ENCODE measurements around the gene ABCA1. TPM values are rescaled to one million over a fixed set of nuclear protein-coding genes. Genes with fewer than 3 reads are reported as not detected.

ABCA1 gene
- total and polyA plus RNA-seq, 10 of the 15 experiments (the other 5 are each of a cell fraction or from before 2014, with no cell fraction given), result 0.01 to 0.56 (median 0.16) TPM

DNA sequence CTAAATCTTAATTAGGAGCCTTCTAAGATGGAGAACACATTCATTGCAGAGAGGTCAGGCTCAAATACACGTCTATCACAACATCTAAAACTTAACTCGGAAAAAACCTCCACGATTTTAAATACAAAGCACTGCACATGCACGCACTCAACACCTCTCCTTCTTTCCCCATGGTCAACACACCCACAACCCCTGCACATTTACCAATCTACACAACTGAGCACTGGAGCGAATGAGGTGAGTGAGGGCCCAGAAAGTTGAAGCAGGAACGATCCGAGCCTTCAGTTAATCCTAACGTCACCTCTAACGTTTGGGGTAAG is 180.8 kb downstream of the ABCA1 start:
- no peak for DNase-seq (ENCODE audit: low read depth, low spot score)
- H3K4me1 ChIP-seq (ENCODE audit: control insufficient read depth, insufficient read depth, low read length), result peaks cover 12% of the 10 kb centered on the region; the same call in 1 of the 2 replicates
- ChIA-PET CTCF (interaction anchor here (0.6 to 4.4 kb wide), 10 partner anchors 9 to 299 kb away, joined by 3 to 35 read pairs (median 4); partner anchors contain the start of gene NIPSNAP3B), RAD21 (ENCODE audit: unreplicated experiment) (interaction anchor here (0.6 to 3.5 kb wide), 9 partner anchors 12 to 670 kb away, joined by 3 to 30 read pairs (median 7); partner anchors contain the start of gene NIPSNAP3B), SMC1A (ENCODE audit: uncharacterized antibody, unreplicated experiment) (interaction anchor here (0.7 to 4.8 kb wide), 11 partner anchors 9 to 653 kb away, joined by 3 to 35 read pairs (median 6); partner anchors contain the start of genes NIPSNAP3B and SMC2), POLR2A (interaction anchor here (0.7 to 3.1 kb wide), 8 partner anchors 9 to 37 kb away, joined by 3 to 15 read pairs (median 8); no protein-coding TSS in a partner anchor)
- no peak for FAIRE-seq
- no peaks in the 10 kb centered on the region for H3K9me3 ChIP-seq (replicated peaks; ENCODE audit: control insufficient read depth, insufficient read depth, low read length)
- no peaks in the 10 kb centered on the region for H3K27me3 ChIP-seq (replicated peaks in 1 of 2; ENCODE audit: control insufficient read depth in 2 of 2, insufficient read depth in 2 of 2, low read length in 1 of 2)
- ATAC-seq, result no peak
- H3K79me2 ChIP-seq (ENCODE audit: control insufficient read depth, insufficient read depth, low read length), result peaks cover 14% of the 10 kb centered on the region
- H3K4me3 ChIP-seq, result peak overlapping the region; percentile 86
- in situ Hi-C loops (cut with MboI) (no loop called here), intact Hi-C loops (cut with micrococcal nuclease; ENCODE audit: unreplicated experiment) (loop anchor here (5.0 to 10.0 kb wide), 3 partner anchors 140 to 655 kb away; partner anchors contain the start of genes OR13C2 and SMC2)
- 2% methylated on average over 9 of the region's 9 CpGs for WGBS (ENCODE audit: insufficient coverage, insufficient replicate concordance, low lambda C conversion rate, missing lambda C conversion rate)
- H4K20me1 ChIP-seq (ENCODE audit: control insufficient read depth, insufficient read depth), result no peaks in the 10 kb centered on the region
- H2AFZ ChIP-seq (ENCODE audit: control insufficient read depth, low read depth, low read length), result peak overlapping the region; percentile 86
- H3K27ac ChIP-seq (ENCODE audit: control insufficient read depth, insufficient read depth), result peak overlapping the region; percentile 82
- peak overlapping the region; percentile 68 for H3K4me2 ChIP-seq (ENCODE audit: control insufficient read depth, insufficient read depth)
- TSS peak; percentile 87 for BruUV-seq (replicated peaks)
- no peaks in the 10 kb centered on the region for H3K36me3 ChIP-seq (ENCODE audit: control insufficient read depth in 2 of 2, insufficient read depth in 2 of 2, low read length in 1 of 2)
- H3K9ac ChIP-seq (ENCODE audit: control insufficient read depth, insufficient read depth, low read length), result peak overlapping the region; percentile 85
- TF ChIP-seq, protein P1, sequence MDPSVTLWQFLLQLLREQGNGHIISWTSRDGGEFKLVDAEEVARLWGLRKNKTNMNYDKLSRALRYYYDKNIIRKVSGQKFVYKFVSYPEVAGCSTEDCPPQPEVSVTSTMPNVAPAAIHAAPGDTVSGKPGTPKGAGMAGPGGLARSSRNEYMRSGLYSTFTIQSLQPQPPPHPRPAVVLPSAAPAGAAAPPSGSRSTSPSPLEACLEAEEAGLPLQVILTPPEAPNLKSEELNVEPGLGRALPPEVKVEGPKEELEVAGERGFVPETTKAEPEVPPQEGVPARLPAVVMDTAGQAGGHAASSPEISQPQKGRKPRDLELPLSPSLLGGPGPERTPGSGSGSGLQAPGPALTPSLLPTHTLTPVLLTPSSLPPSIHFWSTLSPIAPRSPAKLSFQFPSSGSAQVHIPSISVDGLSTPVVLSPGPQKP (IDR thresholded peaks at IDR 0.05; ENCODE audit: low read depth, low read length), result no peak
- TF ChIP-seq RBBP5 (conservative IDR thresholded peaks at IDR 0.05) (no peak), TCF12 (IDR thresholded peaks at IDR 0.05; ENCODE audit: low read depth, low read length) (no peak), JUNB (IDR thresholded peaks at IDR 0.05) (no peak), SUZ12 (IDR thresholded peaks at IDR 0.05; ENCODE audit: unreplicated experiment) (no peak), SMARCA5 (IDR thresholded peaks at IDR 0.05) (0 out of 2 replicates have a peak, but pooled peaks have one; percentile 13), FOS (IDR thresholded peaks at IDR 0.05; ENCODE audit: borderline replicate concordance, extremely low read depth, insufficient read length) (no peak), RUNX3 (IDR thresholded peaks at IDR 0.05; ENCODE audit: low read length) (peak; percentile 12; the same call in 1 of the 2 replicates), MTA2 (IDR thresholded peaks at IDR 0.05; ENCODE audit: low read depth) (no peak), NBN (IDR thresholded peaks at IDR 0.05) (peak; percentile 56), ZNF207 (IDR thresholded peaks at IDR 0.05; ENCODE audit: borderline replicate concordance) (no peak), ZBTB33 (IDR thresholded peaks at IDR 0.05) (no peak), NFXL1 (IDR thresholded peaks at IDR 0.05; ENCODE audit: borderline replicate concordance) (no peak), CEBPB (IDR thresholded peaks at IDR 0.05; ENCODE audit: borderline replicate concordance in 1 of 2, low read depth in 2 of 2, low read length in 2 of 2) (no peak), SMAD5 (IDR thresholded peaks at IDR 0.05; ENCODE audit: low read depth) (no peak), GABPA (IDR thresholded peaks at IDR 0.05; ENCODE audit: low read depth) (0 out of 2 replicates have a peak, but pooled peaks have one; percentile 11)
- TF ChIP-seq, protein P2, sequence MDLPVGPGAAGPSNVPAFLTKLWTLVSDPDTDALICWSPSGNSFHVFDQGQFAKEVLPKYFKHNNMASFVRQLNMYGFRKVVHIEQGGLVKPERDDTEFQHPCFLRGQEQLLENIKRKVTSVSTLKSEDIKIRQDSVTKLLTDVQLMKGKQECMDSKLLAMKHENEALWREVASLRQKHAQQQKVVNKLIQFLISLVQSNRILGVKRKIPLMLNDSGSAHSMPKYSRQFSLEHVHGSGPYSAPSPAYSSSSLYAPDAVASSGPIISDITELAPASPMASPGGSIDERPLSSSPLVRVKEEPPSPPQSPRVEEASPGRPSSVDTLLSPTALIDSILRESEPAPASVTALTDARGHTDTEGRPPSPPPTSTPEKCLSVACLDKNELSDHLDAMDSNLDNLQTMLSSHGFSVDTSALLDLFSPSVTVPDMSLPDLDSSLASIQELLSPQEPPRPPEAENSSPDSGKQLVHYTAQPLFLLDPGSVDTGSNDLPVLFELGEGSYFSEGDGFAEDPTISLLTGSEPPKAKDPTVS (IDR thresholded peaks at IDR 0.05; ENCODE audit: low read depth, low read length), result no peak
- TF ChIP-seq, protein P3, sequence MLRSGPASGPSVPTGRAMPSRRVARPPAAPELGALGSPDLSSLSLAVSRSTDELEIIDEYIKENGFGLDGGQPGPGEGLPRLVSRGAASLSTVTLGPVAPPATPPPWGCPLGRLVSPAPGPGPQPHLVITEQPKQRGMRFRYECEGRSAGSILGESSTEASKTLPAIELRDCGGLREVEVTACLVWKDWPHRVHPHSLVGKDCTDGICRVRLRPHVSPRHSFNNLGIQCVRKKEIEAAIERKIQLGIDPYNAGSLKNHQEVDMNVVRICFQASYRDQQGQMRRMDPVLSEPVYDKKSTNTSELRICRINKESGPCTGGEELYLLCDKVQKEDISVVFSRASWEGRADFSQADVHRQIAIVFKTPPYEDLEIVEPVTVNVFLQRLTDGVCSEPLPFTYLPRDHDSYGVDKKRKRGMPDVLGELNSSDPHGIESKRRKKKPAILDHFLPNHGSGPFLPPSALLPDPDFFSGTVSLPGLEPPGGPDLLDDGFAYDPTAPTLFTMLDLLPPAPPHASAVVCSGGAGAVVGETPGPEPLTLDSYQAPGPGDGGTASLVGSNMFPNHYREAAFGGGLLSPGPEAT (IDR thresholded peaks at IDR 0.05; ENCODE audit: low read depth), result no peak; the same call in 1 of the 2 replicates
